Lower leg skin (tissue), 3 donors: ENCODE results near the gene MKNK1.

Experiments
- CTCF ChIP-seq, 3 donors: fragments of 450-650 bp; IDR thresholded peaks; one replicate each; pipeline ENCODE4 v1.5.1; 2016; ENCODE audit warnings: antibody characterized with exemption in 3 of 3, mild to moderate bottlenecking in 3 of 3, moderate library complexity in 2 of 3
- POLR2A ChIP-seq, 2 donors: fragments of 450-650 bp; IDR thresholded peaks; one replicate each; pipeline ENCODE4 v1.6.1; 2016 to 2017; ENCODE audit warnings: antibody characterized with exemption in 2 of 2, mild to moderate bottlenecking in 1 of 2, moderate library complexity in 1 of 2

DNA sequence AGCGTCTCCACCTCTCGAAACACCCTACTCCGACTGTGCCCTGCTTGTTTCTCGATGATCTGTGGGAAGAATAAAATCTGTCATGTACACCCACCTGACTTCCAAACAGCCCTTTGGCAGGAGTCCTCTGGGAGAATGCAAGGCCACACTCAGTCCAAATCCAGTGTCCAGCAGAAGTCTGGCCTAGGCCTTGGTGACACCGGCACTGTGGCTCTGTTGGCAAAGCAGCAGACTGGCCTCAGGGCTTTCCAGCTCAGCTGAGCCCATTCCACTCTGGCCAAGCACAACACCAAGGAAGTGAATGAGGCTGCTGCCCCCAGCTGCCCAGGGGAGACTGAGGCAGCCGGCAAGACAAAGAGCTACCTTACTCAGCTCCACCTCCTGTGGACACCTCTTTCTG lies 27.5 kb downstream of the MKNK1 start:
- TF ChIP-seq CTCF (IDR thresholded peaks at IDR 0.05) (no peak), POLR2A (IDR thresholded peaks at IDR 0.05) (no peak)
